Islet of Langerhans (tissue), 1 donor: ENCODE measurements around the gene CUL4A.
A peak's percentile ranks its signal among the peaks of the same experiment; 100 is the strongest.

Experiments
- FAIRE-seq: peaks from one replicate; lab custom pipeline; 2011; peaks lifted over from hg19 to GRCh38; lab: Jason Lieb, UNC

The CUL4A gene

DNA sequence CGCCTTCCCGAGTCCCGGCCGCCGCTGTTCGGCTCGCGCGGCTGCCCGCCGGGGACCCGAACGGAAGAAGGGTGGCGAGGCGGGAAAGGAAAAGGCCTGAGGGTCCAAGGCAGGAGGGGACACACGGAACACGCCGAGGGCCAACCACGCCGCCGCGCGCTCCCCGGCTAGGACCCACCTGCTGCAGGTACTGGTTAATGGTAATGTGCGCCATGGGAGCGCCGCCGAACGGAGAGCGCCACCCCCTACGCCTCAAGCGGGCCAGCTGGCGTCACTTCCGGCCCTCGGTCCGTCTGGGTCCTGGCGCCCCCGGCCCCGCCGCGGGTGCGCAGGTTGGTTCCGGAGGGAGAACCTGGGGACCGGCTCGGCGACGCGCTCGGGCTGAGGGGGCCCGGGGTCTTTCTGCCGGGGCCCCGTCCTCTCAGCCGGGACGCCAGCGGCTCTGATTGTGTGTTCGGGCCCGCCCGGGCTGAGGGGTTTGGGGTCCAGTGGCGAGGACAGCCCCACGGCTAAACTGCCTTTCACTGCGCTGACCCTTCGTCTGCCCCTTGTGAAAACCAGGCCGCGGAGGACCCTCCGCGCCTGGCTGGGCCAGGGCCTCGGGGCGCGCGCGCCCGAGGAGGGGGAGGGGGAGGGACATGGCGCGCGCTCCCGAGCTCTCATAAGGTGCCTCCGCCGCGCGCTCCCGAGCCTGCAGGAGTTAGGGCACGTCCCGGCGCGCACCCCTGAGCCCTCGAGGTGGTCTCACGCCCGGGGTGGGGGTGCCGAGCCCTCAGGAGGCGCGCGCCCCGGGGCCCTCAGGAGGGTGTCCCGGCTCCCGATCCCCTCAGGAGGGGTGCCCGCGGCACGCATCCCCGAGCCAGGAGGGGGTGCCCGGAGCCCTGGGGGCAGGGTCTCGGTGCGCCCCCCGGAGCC lies 735 bp upstream of the CUL4A start, which contains the start of gene PCID2:
Gene PCID2 (minus strand): TSS at position 249 of the 915 bp plus-strand sequence. CDS start 35 bp downstream, at position 214.
- no peak for FAIRE-seq

DNA sequence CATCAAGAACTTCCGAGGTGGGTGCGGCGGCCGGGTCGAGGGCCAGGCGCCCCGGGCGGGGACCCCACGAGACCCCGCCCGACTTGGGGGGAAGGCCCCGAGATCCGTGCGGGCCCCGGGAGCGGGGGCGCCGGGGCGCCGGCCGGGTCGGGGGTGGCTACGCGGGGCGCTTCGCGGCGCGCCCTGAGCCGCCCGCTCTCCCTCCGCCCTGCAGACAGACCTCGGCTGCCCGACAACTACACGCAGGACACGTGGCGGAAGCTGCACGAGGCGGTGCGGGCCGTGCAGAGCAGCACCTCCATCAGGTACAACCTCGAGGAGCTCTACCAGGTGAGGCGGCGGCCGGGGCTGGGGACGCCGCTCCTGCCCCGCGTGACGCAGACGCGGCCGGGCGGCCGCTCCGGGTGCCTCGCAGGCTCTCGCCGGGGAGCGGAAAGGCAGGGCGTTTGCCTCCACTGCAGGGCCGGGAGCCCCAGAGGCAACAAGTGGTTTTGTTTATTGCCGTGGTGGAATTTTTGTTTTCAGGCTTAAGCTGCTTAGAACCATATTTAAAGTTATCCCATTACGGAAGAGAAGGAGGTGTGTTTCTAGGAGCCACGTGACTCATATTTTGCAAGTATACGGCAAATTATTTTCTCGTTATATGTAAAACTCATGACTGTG lies 477 bp downstream of the CUL4A start:
- FAIRE-seq: no peak

DNA sequence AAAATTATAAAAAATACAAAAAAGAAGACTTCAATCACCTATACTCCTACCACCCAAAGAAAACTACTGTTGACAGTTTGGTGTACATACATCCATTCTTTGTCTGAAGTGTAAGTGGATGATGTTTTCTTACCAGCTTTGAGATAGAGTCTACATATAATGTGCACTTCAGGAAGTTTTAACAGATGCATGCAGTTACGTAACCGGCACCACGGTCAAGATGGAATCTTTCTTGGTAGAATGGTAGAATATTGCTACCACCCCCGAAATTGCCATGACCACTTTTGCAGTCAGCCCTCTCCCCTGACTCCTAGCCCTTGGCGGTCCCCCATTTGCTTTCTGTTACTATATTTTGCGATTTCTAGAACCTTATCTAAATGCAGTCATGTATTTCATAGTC lies 1.4 kb downstream of the CUL4A start:
- no peak for FAIRE-seq

DNA sequence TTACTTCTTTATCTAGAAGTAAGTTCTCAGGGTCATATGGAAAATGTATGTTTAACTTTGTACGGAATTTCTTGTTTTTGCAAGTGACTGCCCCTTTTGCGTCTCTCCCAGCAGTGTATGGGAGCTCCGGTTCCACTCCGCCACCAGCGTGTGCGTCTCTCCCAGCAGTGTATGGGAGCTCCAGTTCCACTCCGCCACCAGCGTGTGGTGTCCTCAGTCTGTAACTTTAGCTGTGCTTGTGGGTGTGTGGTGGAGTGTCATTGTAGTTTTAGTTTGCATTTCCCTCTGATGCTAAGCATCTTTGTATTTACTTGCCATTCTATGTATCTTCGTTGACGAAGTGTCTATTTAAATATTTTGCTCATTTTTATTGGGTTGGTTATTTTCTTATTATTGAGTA lies 2.4 kb downstream of the CUL4A start:
- no peak for FAIRE-seq

DNA sequence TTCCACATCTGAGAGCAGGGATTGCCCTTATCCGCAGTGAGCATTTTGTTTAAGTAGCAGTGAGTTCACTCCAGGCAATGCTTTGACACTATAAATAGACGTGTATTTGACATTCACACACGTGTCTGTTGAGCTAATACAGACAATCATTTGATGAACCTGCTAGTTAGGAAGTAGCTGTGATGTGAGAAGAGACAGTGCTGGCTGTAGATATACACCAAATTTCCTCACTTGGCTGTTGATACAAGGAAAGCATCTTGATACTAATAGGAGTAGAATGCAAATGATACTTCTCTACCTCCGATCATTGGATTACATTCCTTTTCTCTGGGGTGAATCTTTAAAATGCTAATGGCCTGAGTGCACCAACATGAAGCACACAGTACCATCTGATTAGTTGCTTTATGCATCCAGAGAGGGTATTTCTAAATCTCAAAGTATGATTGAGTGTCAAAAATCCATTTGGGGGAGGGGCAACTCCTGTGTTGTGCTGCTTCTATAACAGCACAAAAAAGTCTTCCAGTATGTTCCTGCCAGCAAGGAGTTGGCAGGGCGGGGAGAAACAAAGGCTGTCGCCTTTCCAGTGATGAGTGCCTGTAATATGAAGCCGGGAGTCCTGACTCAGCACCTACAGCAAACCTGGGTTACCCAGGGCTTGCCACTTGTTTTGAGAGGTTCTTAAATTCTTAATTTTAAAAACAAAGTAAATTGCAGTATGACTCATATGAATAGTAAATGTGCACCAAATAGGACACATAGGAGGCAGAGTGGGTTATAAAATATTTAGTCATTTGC lies 7.0 kb downstream of the CUL4A start:
- peak; percentile 90 for FAIRE-seq

DNA sequence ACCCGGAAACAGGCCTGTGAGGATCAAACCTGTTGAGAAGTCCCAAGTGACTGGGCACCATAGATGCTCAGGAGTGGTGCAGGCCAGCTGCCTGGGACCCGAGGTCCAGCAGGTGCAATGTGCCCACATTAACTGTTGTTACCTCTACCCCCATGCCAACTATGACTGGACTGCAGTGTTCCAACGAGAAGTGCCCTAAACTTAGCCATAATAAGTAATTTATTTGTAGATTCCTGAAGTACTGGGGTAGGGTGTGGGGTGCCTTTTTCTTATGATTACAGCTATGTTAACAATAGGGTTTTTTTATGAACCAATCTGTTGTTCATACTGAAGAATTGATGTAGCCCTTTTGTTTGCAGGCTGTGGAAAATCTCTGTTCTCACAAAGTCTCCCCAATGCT lies 9.2 kb downstream of the CUL4A start:
- no peak for FAIRE-seq

DNA sequence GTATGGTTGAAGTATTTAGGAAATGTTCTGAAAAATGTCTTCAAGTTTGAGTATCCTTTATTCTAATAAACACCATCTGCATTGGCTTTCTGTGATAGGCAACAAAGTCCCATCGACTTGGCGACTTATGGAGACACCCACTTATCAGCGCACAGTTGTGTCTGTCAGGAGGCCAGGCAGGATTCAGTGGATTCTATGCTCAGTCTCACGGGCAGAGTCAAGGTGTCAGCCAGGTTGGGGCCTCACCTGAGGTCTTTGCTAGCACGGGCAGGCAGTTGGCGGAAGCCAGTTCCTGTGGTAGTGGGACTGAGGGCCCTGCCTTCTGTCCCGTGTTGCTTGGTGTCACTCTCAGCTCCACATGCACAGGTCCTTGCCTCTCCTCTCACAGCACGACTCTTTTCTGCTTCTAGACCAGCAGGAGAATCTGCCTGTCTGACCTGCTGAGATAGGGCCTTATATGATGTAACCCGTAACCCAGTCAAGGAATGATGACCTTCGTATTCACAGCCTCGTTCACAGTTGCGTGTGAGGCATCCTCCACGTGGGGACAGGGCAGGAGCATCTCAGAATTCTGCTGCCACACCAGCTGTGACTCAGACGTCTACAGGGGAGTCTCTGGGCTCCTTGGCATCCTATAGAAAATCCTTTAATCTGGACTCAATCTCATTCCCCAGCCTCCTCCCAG lies 10.0 kb downstream of the CUL4A start:
- FAIRE-seq: no peak

DNA sequence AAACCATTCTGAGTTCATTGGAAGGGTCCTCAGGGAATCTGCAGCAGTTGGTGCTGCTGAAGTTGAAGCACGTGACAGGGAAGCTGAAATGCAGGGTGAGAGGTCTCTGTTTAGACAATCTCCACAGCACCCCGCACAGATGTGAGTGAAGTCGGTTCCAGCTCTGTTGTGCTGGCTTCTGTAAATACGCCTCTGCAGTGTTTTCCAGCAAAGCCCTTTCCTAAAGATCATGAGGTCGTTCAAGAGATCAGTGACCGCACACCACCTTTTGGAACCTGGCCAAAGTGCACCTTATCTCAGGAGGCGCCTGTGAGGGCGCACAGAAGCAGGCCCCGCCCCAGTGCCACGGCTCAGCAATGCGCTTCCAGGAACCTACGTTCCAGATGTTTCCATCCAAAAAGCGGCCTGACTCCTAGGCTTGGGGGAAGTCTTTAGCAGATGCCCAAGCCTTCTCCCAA lies 10.8 kb downstream of the CUL4A start:
- FAIRE-seq: no peak

DNA sequence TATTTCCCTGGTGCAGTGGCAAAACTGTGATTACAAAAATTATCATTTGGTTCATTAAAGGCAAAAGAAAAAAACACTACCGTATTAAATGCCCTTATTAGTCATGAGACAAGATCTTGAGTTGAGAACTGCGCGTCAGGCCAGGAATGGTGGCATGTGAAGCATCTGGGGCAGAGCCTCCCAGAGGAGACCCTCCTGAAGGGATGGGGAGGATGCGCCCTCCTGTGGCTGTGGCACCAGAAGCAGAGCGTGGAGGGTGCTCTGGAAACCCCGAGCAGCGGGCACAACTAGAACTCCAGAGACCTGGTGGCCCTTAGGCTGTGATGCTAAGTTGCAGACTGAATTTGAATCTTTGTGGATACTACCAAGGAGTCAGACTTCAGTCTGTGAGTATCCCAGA lies 11.5 kb downstream of the CUL4A start:
- FAIRE-seq: no peak

DNA sequence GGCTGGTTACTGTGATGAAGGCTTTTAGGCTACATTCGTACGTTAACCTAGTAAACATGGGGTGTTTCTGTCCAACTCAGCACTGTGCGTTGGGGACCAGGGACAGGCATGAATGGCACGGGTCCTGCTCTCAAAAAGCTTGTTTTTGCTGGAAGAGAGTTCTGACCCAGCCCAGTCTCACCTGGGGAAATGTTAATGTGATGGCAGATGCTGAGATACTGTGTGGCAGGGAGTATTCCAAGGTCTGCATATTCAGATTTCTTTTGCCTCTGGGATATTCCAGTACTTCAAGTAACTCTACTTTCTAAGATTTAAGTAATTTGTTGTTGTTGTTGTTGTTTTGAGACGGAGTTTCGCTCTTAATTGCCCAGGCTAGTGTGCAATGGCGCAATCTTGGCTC lies 13.7 kb downstream of the CUL4A start:
- no peak for FAIRE-seq

DNA sequence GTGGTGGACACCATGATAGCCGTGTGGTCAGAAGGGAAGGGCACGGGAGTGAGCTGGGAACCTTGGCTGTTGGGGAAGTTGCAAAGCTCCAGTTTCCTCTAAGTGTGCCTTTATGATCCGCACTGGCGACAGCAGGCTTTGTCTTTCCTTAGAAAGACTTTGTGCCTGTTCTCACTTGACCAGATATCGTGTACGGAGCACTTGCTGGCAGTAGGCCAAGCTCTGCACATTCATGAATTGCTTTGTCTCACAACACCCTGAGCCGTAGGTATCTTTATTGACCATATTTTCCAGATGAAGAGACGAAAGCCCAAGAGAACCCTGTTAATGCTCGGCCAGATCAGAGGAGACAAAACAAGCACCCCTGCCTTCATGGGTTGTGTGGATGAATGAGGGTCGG lies 15.1 kb downstream of the CUL4A start:
- FAIRE-seq: no peak

DNA sequence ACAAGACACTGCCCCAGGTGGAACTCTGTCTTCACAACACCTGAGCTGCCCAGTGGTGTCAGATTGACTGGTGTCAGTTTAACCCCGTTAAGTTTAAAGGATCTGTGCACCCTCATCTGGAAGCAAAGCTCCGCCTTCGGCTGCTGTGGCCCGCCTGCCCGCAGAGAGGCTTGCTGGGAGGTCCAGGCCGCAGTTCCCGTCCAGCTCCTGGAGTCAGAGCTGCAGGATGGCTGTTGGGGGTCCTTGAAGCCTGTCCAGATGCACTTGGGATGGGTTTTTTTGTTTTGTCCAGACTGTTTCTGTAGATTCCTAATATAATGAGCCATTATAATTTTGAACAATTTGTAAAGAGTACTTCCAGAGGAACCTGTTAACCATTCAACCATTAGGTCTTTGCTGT lies 16.1 kb downstream of the CUL4A start:
- FAIRE-seq: no peak

DNA sequence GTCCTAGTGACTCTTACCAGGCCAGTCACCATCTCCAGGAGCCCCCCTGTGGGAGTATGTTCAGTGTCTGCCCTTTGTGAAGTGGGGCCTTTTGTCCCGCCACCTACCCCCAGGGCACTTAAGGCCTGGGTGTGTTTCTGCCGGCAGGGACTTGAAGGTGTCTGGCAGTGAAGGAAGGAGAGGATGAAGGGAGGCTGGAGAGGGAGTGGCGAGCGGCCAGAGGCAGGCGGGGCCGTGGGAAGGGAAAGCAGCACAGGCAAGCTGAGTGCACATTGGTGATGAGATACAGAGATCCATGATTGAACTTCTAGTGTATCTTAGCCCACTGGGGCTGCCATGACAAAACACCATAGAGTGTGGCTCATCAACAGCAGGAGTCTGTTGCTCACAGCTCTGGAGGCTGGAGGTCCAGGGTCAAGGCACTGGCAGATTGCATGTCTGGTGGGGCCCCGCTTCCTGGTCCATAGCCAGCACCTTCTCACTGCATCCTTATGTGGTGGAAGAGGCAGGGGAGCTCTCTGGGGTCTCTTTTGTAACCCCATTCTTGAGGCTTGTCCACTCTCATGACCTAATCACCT lies 17.5 kb downstream of the CUL4A start:
- FAIRE-seq: no peak

DNA sequence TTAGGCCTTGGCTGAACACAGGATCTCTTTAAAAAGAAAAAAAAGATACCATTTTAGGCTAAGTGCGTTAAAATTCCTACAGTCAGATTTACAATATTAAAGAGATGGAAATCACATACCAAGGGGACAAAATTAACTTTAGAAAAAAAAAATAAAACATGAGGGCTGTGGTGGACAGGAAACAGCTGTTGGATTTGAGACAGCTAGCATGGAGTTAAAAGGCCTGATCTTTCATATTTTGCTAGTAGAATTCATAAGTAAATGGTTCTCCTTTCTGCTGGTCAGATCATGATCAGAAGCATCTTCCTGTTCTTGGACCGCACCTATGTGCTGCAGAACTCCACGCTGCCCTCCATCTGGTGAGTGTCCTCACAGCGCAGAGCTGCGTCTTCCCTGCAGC lies 19.7 kb downstream of the CUL4A start:
- FAIRE-seq: no peak

DNA sequence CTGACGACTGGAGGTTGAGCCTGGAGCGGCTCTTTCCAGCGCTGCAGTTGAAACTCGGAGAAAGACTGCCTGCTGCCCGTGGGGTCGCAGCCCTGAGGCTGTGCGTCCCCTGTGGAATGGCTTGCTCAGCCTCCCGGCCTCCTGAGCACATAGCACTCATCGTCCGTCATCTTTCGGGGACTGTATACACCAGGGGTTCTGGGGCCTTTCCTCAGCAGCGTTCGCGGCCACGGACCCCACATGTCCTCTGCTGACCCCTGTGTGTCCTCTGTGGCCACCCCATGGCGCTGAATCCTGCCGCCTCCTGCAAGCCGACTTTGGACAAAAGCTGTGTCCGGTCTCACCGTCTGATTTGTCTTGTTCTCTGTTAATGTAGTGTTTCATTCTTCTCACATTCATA lies 20.4 kb downstream of the CUL4A start:
- FAIRE-seq: no peak

DNA sequence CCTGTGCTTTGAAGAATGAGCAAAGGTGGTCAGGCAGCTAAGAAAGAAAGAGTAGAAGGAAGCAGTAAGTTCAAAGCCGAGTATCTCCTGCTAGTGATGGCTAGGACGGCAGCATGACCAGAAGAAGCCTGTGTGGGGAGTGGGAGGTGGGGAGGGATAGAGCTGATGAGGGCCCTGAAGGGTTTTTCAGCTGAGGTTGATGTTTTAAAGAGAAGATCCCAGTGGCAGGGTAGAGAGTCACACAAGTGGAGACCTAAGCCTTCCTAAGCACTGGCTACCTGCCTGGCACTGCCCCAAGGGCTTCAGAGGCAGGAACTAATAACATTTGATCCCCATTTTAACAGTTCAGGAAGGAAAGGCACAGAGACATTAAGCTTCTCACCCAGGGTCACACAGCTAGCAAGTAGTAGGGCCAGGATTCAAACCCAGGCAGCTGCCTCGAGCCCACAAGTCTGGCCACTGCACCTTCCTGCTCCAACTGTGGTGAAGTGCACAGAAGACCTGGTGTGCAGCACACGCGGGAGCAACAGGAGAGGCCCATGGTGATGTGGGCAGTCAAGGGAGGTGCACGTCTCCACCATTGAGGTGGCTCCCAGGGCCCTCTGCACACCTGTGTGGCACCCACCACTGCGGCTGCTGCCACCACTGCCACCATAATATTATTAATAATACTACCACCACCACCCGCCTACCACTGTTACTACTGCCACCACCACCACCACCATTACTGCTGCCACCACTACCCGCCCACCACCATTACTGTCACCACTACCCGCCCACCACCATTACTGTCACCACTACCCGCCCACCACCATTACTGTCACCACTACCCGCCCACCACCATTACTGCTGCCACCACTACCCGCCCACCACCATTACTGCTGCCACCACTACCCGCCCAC lies 22.1 kb downstream of the CUL4A start:
- FAIRE-seq: no peak

DNA sequence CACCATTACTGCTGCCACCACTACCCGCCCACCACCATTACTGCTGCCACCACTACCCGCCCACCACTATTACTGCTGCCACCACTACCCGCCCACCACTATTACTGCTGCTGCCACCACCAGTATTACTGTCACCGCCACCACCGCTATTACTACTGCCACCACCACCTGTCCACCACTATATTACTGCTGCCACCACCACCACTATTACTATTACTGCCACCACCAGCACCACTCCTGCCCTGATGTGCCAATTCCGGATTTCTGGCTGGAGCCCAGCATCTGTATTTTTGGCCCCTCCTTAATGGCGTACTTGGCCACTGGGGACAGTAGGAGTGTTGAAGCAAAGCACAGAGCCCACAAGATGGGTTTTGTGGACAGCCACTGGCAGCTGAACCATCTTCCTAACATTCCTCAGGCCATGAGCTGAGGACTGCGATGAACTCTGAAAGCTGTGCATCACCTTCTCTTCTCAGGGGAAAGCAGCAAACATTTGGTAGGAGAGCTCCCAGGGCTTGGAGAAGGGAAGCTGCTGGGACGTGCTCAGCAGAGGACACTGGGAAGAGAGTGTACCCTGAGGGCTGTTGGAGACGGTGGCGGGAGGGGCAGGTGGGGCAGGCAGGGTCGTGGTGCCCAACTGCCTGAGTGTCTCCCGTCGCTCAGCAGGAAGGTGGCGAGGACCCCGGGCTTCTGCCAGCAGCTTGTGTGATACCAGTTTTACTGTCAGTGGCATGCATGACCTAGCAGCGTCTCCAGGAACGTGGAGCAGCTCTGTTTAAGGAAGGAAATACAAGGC lies 23.0 kb downstream of the CUL4A start:
- no peak for FAIRE-seq

DNA sequence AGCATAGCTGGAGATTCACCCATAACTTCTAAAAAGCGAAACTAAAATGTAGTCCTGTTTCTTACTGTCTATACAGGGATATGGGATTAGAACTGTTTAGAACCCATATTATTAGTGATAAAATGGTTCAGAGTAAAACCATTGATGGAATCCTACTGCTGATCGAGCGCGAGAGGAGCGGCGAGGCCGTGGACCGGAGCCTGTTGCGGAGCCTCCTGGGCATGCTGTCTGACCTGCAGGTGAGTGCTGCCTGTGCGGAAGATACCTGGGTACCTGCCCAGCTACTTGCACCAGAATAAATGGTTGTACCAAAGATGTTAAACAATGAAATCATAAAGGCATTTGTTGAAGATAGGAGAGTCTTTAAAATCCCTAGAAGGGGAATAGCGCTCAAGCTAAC lies 23.7 kb downstream of the CUL4A start:
- no peak for FAIRE-seq

DNA sequence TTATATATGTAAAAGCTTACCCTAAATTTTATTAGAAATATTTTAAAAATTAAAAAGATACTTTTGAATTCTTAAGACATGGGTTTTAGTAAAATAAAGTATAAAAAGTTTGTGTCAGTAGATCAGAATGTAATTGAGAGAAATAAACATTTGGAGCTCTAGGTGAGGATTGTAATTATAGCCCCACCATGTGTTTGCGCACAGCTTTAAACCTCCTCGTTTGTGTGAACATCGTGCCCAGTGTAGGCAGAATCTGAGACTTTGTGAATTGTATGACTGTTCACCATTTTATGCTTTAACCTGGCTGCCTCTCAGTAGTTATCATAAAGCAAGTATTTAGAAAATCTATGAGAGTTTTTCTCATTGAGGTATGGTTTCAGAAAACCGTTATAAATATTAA lies 29.1 kb downstream of the CUL4A start:
- FAIRE-seq: no peak

DNA sequence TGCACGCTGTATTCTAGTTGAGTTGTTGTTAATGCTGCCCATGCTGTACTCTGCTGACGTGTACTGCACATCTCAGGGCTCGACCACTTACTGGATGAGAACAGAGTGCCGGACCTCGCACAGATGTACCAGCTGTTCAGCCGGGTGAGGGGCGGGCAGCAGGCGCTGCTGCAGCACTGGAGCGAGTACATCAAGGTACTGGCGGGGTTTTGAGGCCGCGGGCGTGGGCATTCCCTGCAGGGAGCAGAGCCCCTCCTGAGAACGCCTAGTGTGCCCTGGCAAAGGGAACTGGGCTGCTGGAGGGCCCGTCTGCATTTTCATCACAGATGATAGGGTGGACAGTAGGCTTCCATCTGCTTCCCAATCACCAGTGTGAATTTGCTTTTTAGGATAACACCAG lies 29.9 kb downstream of the CUL4A start:
- FAIRE-seq: no peak
